HepG2 (cell line): ENCODE results near the gene C19orf38. TPM values are rescaled to one million over a fixed set of nuclear protein-coding genes. Genes with fewer than 3 reads are reported as not detected.
A peak's percentile ranks its signal among the peaks of the same experiment; 100 is the strongest.

Experiments used
- ATAC-seq: fragments of 200-7000 bp; cut with Tn5 transposase; 3 replicates; pipeline ENCODE4 v1.9.1; 2020; ENCODE audit warnings: mild to moderate bottlenecking, moderate library complexity
- BruUV-seq: library from RNA; stranded (reverse); fragments of 400-500 nt; replicated peaks from 2 replicates; lab custom pipeline; 2021; lab: Mats Ljungman, UMichigan
- CTCF ChIA-PET: fragments of 300-600 bp; formaldehyde crosslinking; extraction: SDS; loops from one replicate; lab custom pipeline; 2021; ENCODE audit warnings: low total read pairs, inconsistent platforms, low intra/inter-chr PET ratio; lab: Yijun Ruan, JAX
- POLR2A ChIA-PET: fragments of 350-600 bp; sonication (Branson Sonifier 250); formaldehyde crosslinking; loops from one replicate; lab custom pipeline; 2020; ENCODE audit warnings: antibody characterized with exemption, inconsistent platforms; lab: Yijun Ruan, JAX
- DNase-seq: peaks from one replicate; pipeline ENCODE4 v3.0.0-alpha.2; 2015; ENCODE audit warnings: low spot score
- FAIRE-seq: peaks from 3 replicates; lab custom pipeline; 2011; peaks lifted over from hg19 to GRCh38; lab: Jason Lieb, UNC
- H2AFZ ChIP-seq: one replicate; pipeline ENCODE4 v1.6.1; 2011; ENCODE audit warnings: low read length, inconsistent platforms
- H3K27ac ChIP-seq: fragments of 300-600 bp; 3 replicates; pipeline ENCODE4 v1.8.0; 2011; ENCODE audit warnings: mixed run types, mild to moderate bottlenecking, mixed read lengths, low read length, inconsistent platforms; ENCODE audit not compliant: insufficient read depth; ENCODE audit errors: extremely low read length
- H3K27me3 ChIP-seq, 2 experiments: fragments of 200-600 bp in 1 of 2; 2 replicates in 1 of 2; 3 replicates in 1 of 2; pipeline versions ENCODE4 v1.6.0 to v1.8.0; 2011; ENCODE audit warnings: low read length in 2 of 2, mild to moderate bottlenecking in 2 of 2, moderate library complexity in 2 of 2, inconsistent platforms in 1 of 2; ENCODE audit not compliant: insufficient read depth in 2 of 2, control insufficient read depth in 1 of 2
- H3K36me3 ChIP-seq, 2 experiments: fragments of 200-600 bp in 1 of 2; replicated peaks in 1 of 2; 2 replicates in 1 of 2; 3 replicates in 1 of 2; pipeline versions ENCODE4 v1.5.1 to v1.8.0; 2011; ENCODE audit warnings: low read length in 2 of 2, inconsistent platforms in 1 of 2; ENCODE audit not compliant: insufficient read depth in 2 of 2, control insufficient read depth in 1 of 2
- H3K4me1 ChIP-seq: 2 replicates; pipeline ENCODE4 v1.5.1; 2012; ENCODE audit warnings: low read length, inconsistent platforms; ENCODE audit not compliant: insufficient read depth
- H3K4me2 ChIP-seq: 2 replicates; pipeline ENCODE4 v1.6.0; 2011; ENCODE audit warnings: low read depth, low read length, inconsistent platforms
- H3K4me3 ChIP-seq, 3 experiments: fragments of 200-600 bp in 1 of 3; sonication (generic), shearing (Covaris generic) in 1 of 3; replicated peaks in 1 of 3; 2 replicates each; pipeline ENCODE4 v1.5.1; 2011 to 2016; ENCODE audit warnings: low read length in 3 of 3, inconsistent platforms in 2 of 3, low read depth in 2 of 3, mild to moderate bottlenecking in 2 of 3, control low read depth in 1 of 3, mixed read lengths in 1 of 3; ENCODE audit not compliant: insufficient read depth in 1 of 3
- H3K79me2 ChIP-seq: one replicate; pipeline ENCODE4 v1.6.1; 2011; ENCODE audit warnings: low read length, inconsistent platforms; ENCODE audit not compliant: insufficient read depth
- H3K9ac ChIP-seq: 2 replicates; pipeline ENCODE4 v1.6.0; 2011; ENCODE audit warnings: mild to moderate bottlenecking, low read depth, low read length, inconsistent platforms; ENCODE audit not compliant: insufficient read depth
- H3K9me3 ChIP-seq: 2 replicates; pipeline ENCODE4 v1.5.1; 2012; ENCODE audit warnings: mild to moderate bottlenecking, low read length
- H4K20me1 ChIP-seq: 2 replicates; pipeline ENCODE4 v1.6.0; 2011; ENCODE audit warnings: inconsistent platforms, mild to moderate bottlenecking, low read length, moderate library complexity; ENCODE audit not compliant: insufficient read depth
- ATAD3A ChIP-seq: sonication (generic); formaldehyde crosslinking; IDR thresholded peaks from 2 replicates; pipeline ENCODE4 v1.4.0; 2020; ENCODE audit warnings: missing genetic modification reagents
- HOXA5 ChIP-seq: sonication (generic); formaldehyde crosslinking; IDR thresholded peaks from 2 replicates; pipeline ENCODE4 v1.4.0; 2020; ENCODE audit warnings: missing genetic modification reagents
- MTF1 ChIP-seq: sonication (generic); formaldehyde crosslinking; IDR thresholded peaks from 2 replicates; pipeline ENCODE4 v1.5.0; 2020; ENCODE audit warnings: missing genetic modification reagents
- NFYC ChIP-seq: IDR thresholded peaks from 2 replicates; pipeline ENCODE4 v1.6.1; 2016; ENCODE audit warnings: missing genetic modification reagents, missing compliant biosample characterization
- SPEN ChIP-seq: sonication (generic); formaldehyde crosslinking; IDR thresholded peaks from 2 replicates; pipeline ENCODE4 v1.5.1; 2020; ENCODE audit warnings: low read depth, mild to moderate bottlenecking, missing genetic modification reagents
- YY1 ChIP-seq: IDR thresholded peaks from 2 replicates; pipeline ENCODE4 v1.6.1; 2011; ENCODE audit warnings: low read length, low read depth, moderate library complexity, mild to moderate bottlenecking; ENCODE audit not compliant: insufficient read depth, insufficient replicate concordance
- ZBTB37 ChIP-seq: sonication (generic); formaldehyde crosslinking; IDR thresholded peaks from 2 replicates; pipeline ENCODE4 v1.4.0; 2020; ENCODE audit warnings: mild to moderate bottlenecking, missing genetic modification reagents
- ZBTB46 ChIP-seq: sonication (generic); formaldehyde crosslinking; IDR thresholded peaks from 2 replicates; pipeline ENCODE4 v1.4.0; 2020; ENCODE audit warnings: mild to moderate bottlenecking, missing genetic modification reagents, borderline replicate concordance
- ZNF747 ChIP-seq: sonication (generic); formaldehyde crosslinking; IDR thresholded peaks from 2 replicates; pipeline ENCODE4 v1.8.1; 2023; ENCODE audit warnings: missing genetic modification reagents, mild to moderate bottlenecking, borderline replicate concordance
- ZNF761 ChIP-seq: sonication (generic); formaldehyde crosslinking; conservative IDR thresholded peaks from 2 replicates; pipeline ENCODE4 v1.4.0; 2020; ENCODE audit warnings: mild to moderate bottlenecking, missing genetic modification reagents
- ZNF770 ChIP-seq: sonication (generic); formaldehyde crosslinking; IDR thresholded peaks from 2 replicates; pipeline ENCODE4 v1.5.0; 2020; ENCODE audit warnings: mild to moderate bottlenecking, missing genetic modification reagents
- WGBS: methylation state at CpG from one replicate; pipeline ENCODE4 v1.1.6; 2017; ENCODE audit warnings: low lambda C conversion rate; 5-methylcytosine and 5-hydroxymethylcytosine counted together
- in situ Hi-C: cut with HindIII; loops from 2 replicates; pipeline ENCODE4 v1.10.0; 2017; ENCODE audit warnings: low pct_unique_long_range_greater_than_20kb; ENCODE audit not compliant: extremely low pct_ligation_motif_present
- intact Hi-C: fragments of 100-400 bp; cut with micrococcal nuclease; formaldehyde crosslinking; loops from one replicate; pipeline ENCODE4 v1.10.0; 2022; ENCODE audit not compliant: unreplicated experiment
- polyA plus RNA-seq, 8 experiments: library from polyadenylated mRNA; depleted of rRNA in 3 of 8; stranded (reverse) in 7 of 8; unstranded in 1 of 8; fragments of >200 nt; fragmentation: Illumina TruSeq in 4 of 8; extraction: Trizol in 4 of 8; gene quantifications; 2 replicates each; pipeline versions ENCODE4 v1.2.1 to v1.2.3, GENCODE V29; 2011 to 2016; ENCODE audit warnings: low read depth in 4 of 8, missing spikeins in 1 of 8, mixed read lengths in 1 of 8; ENCODE audit not compliant: insufficient read depth in 1 of 8
- total RNA-seq, 5 experiments: library from RNA; depleted of rRNA; stranded (reverse); fragments of >200 nt; fragmentation: Illumina TruSeq; extraction: Trizol; gene quantifications; 2 replicates each; pipeline ENCODE4 v1.2.3, GENCODE V29; 2016; ENCODE audit warnings: low read depth in 1 of 5

C19orf38 gene
- total and polyA plus RNA-seq, 2 of the 13 experiments (the other 11 are each of a cell fraction or from before 2014, with no cell fraction given) = 0.11 TPM; not detected in 1

GRCh38 chr19:10835089-10835753, 13.0 kb upstream of the C19orf38 start (continued):
- TF ChIP-seq ZBTB37 (CRISPR knock-in tag) (peak; percentile 26; the same call in 1 of the 2 replicates), NFYC (CRISPR knock-in tag) (peak; percentile 74)

GRCh38 chr19:10835754-10836478, 12.3 kb upstream of the C19orf38 start, which contains the start of gene TMED1:
TMED1 (minus strand) TSS chr19:10836212; CDS start chr19:10836191, 21 bp downstream.
- no TSS peak for BruUV-seq
- Histone ChIP-seq H3K9ac (peak within 1 kb of the TSS; percentile 83), H3K9me3 (no peaks in the 10 kb centered on the region), H3K4me3 (peak within 1 kb of the TSS; percentile 51 to 74 (median 72); a peak in 5 of 6 replicates), H4K20me1 (no peaks in the 10 kb centered on the region), H3K36me3 (peaks cover 3 to 4% of the 10 kb centered on the region in 2 experiments; a peak in 3 of 5 replicates), H3K4me1 (peaks cover 40% of the 10 kb centered on the region), H2AFZ (no peak within 1 kb of the TSS), H3K79me2 (no peaks in the 10 kb centered on the region), H3K27me3 (no peaks in the 10 kb centered on the region), H3K27ac (peak within 1 kb of the TSS; percentile 93), H3K4me2 (peak within 1 kb of the TSS; percentile 70)
- in situ Hi-C loops (no loop called here), intact Hi-C loops (loop anchor here (10.0 kb wide), 1 partner anchor 121 kb away; the partner anchor contains the start of gene DNM2)
- no peak for FAIRE-seq
- POLR2A ChIA-PET = interaction anchor here (0.5 to 2.5 kb wide), 32 partner anchors 9 to 539 kb away, joined by 3 to 41 read pairs (median 4); partner anchors contain the start of genes CARM1, DNM2, LDLR and QTRT1
- WGBS = under 1% methylated on average over 37 of the region's 50 CpGs
- CTCF ChIA-PET = interaction anchor here (1.1 to 1.7 kb wide), 2 partner anchors 25 to 29 kb away, joined by 3 read pairs; no protein-coding TSS in a partner anchor
- DNase-seq = peak; percentile 98
- peak; percentile 93 for ATAC-seq
- TF ChIP-seq ATAD3A (CRISPR knock-in tag) = no peak
- 0 out of 2 replicates have a peak, but pooled peaks have one; percentile 43 for TF ChIP-seq ZNF770 (CRISPR knock-in tag)
- peak; percentile 88; the same call in 1 of the 2 replicates for TF ChIP-seq ZBTB46 (CRISPR knock-in tag)
- TF ChIP-seq MTF1 = no peak
- TF ChIP-seq HOXA5 (CRISPR knock-in tag) = peak; percentile 68; the same call in 1 of the 2 replicates
- TF ChIP-seq SPEN (CRISPR knock-in tag) = peak; percentile 75; the same call in 1 of the 2 replicates
- no peak; the same call in 1 of the 2 replicates for TF ChIP-seq ZNF761
- TF ChIP-seq YY1 = peak; percentile 86
- 0 out of 2 replicates have a peak, but pooled peaks have one; percentile 8 for TF ChIP-seq ZNF747 (CRISPR knock-in tag)
